K562 (cell line): ENCODE results near the gene TBC1D10A. TPM values are rescaled to one million over a fixed set of nuclear protein-coding genes. Genes with fewer than 3 reads are reported as not detected.

Experiments
- CBFA2T3 ChIP-seq: fragments of 450-650 bp; IDR thresholded peaks from 2 replicates; pipeline ENCODE4 v1.6.1; 2017
- CBX5 ChIP-seq: IDR thresholded peaks from 2 replicates; pipeline ENCODE4 v1.6.1; 2014; ENCODE audit warnings: low read depth, borderline replicate concordance
- FOXA3 ChIP-seq, 2 experiments: fragments of 450-650 bp in 1 of 2; sonication (generic) in 1 of 2; formaldehyde crosslinking; IDR thresholded peaks in 1 of 2; conservative IDR thresholded peaks in 1 of 2; 2 replicates each; pipeline versions ENCODE4 v1.4.0 to v1.8.0; 2020 to 2022; ENCODE audit warnings: mild to moderate bottlenecking in 2 of 2, missing genetic modification reagents in 1 of 2
- NBN ChIP-seq: fragments of 450-650 bp; IDR thresholded peaks from 2 replicates; pipeline ENCODE4 v1.6.1; 2016; ENCODE audit warnings: low read depth, mild to moderate bottlenecking
- PRPF4 ChIP-seq: fragments of 200-400 bp; formaldehyde crosslinking; IDR thresholded peaks from one replicate; pipeline ENCODE4 v1.6.1; 2017; ENCODE audit warnings: low read length, low read depth, mild to moderate bottlenecking; ENCODE audit not compliant: insufficient read depth, poor library complexity, severe bottlenecking
- RFX1 ChIP-seq: fragments of 450-650 bp; IDR thresholded peaks from 2 replicates; pipeline ENCODE4 v1.6.1; 2016; ENCODE audit warnings: mild to moderate bottlenecking, moderate library complexity
- SMC3 ChIP-seq: conservative IDR thresholded peaks from 2 replicates; pipeline ENCODE4 v1.6.1; 2011; ENCODE audit warnings: low read depth, low read length, improper control_type of control experiment; ENCODE audit not compliant: insufficient read depth
- ZNF347 ChIP-seq: fragments of 450-650 bp; formaldehyde crosslinking; IDR thresholded peaks from 2 replicates; pipeline ENCODE4 v1.4.0; 2020; ENCODE audit warnings: low read depth, mild to moderate bottlenecking, moderate library complexity
- polyA plus RNA-seq, 8 experiments: library from polyadenylated mRNA; depleted of rRNA in 4 of 8; stranded (reverse) in 5 of 8; unstranded in 3 of 8; fragments of >200 nt; fragmentation: Nextera tagmentation in 2 of 8; fragmentation: Illumina TruSeq in 1 of 8; extraction: Ambion mirVana in 2 of 8; extraction: Trizol in 1 of 8; gene quantifications; 2 replicates each; pipeline versions ENCODE4 v1.2.1 to v1.2.3, GENCODE V29; 2011 to 2014; ENCODE audit warnings: inconsistent platforms in 1 of 8, missing spikeins in 1 of 8
- total RNA-seq, 7 experiments: library from RNA; depleted of rRNA in 6 of 7; stranded (reverse); fragments of >200 nt in 6 of 7; fragmentation: Illumina TruSeq in 2 of 7; extraction: Trizol in 2 of 7; gene quantifications; 2 replicates each; pipeline versions ENCODE4 v1.2.1 to v1.2.3, GENCODE V29; 2011 to 2021; ENCODE audit warnings: low replicate concordance in 1 of 7
- TF ChIP-seq, protein P1 (sequence below): fragments of 250-450 bp; sonication (Bioruptor Pico); IDR thresholded peaks from 2 replicates; pipeline ENCODE4 v1.5.0; 2021; ENCODE audit warnings: mild to moderate bottlenecking, moderate library complexity
- TF ChIP-seq, protein P2 (sequence below): sonication (generic); formaldehyde crosslinking; IDR thresholded peaks from 2 replicates; pipeline ENCODE4 v1.8.0; 2022; ENCODE audit warnings: mild to moderate bottlenecking, missing genetic modification reagents
- TF ChIP-seq, protein P3 (sequence below), 2 experiments: IDR thresholded peaks; 2 replicates each; pipeline ENCODE4 v1.6.1; 2011; ENCODE audit warnings: borderline replicate concordance in 1 of 2, control low read depth in 1 of 2, low read depth in 1 of 2, low read length in 1 of 2, mild to moderate bottlenecking in 1 of 2, mixed read lengths in 1 of 2, moderate library complexity in 1 of 2; ENCODE audit not compliant: insufficient read depth in 1 of 2, insufficient read length in 1 of 2, poor library complexity in 1 of 2, severe bottlenecking in 1 of 2; ENCODE audit errors: extremely low read depth in 1 of 2
- TF ChIP-seq, protein P4 (sequence below): fragments of 450-650 bp; IDR thresholded peaks from 2 replicates; pipeline ENCODE4 v1.6.1; 2016; ENCODE audit warnings: missing biosample characterization, missing genetic modification characterization

The TBC1D10A gene
- total and polyA plus RNA-seq, 9 of the 15 experiments (the other 6 are each of a cell fraction or from before 2014, with no cell fraction given) = 0.13 to 10.4 (median 4.6) TPM

DNA sequence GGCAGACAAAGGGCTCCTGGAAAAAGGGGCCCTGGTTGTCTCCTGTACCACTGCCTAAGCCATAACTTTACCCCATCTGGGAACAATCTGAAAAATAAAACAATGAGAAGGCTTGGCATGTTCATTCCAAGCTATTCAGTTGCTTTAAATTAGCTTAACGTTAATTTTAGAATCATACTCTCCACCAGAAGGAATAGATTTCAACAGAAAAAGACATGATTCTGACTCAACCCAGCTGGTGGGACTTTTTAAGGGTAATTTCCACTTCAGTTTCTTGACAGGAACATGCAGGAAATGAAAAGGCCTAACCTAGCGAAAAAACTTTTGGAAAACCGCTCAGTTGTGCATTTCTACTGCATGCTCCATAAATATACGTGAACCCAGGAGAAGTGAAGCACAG, 22.1 kb upstream of the TBC1D10A start (continued):
- TF ChIP-seq, protein P1, sequence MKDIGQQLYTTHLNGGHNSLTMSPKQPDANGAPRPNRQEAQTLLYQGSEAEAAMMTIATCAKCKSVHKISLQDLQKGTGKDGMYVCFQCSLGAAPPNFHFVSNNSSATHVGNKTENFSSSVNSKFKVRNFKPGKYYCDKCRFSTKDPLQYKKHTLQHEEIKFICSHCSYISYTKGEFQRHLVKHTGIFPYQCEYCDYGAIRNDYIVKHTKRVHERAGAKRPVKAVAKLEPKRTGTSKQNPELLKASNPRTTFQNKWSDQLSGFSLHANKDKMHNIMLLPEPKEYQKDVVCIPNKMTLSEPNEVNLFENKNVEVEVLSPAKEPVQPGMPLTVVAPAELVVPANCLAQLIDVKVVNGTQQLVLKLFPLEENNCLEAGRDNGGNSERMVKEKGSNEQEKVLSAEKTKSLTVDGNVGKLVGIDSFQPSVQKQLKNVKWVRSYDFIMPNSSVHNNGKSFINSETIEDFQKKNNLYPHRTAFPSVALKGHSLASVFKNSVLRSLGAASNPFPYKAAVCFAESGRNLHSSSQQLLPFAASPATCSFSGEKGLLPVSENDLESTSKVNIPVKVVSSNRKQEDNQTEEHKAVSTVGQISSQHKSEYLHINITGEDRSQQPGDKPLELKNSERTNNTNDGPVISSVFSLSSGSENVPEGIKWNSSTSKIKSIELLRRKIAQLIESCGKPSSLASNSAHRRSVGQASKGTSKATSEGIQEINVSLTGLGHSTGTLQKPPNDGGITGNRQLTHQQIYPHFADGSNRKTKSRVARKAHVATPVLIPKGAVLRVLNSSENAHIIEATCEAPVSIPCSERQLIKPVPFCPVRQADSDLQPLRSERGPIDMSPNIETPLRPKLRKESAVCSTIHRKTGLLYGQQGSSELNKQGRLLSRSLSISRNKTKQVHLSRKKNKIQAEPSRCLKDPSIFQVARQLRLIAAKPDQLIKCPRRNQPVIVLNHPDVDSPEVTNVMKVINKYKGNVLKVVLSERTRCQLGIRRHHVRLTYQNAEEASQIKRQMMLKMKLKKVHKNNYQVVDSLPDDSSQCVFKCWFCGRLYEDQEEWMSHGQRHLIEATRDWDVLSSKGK (CRISPR knock-in tag) = no peak
- TF ChIP-seq NBN (no peak), RFX1 (no peak), SMC3 (no peak), ZNF347 (CRISPR knock-in tag) (no peak), CBFA2T3 (no peak), FOXA3 (CRISPR knock-in tag; conservative IDR thresholded peaks at IDR 0.05 in 1 of 2, IDR thresholded peaks at IDR 0.05 in 1 of 2) (no peak), PRPF4 (no peak), CBX5 (no peak)
- TF ChIP-seq, protein P2, sequence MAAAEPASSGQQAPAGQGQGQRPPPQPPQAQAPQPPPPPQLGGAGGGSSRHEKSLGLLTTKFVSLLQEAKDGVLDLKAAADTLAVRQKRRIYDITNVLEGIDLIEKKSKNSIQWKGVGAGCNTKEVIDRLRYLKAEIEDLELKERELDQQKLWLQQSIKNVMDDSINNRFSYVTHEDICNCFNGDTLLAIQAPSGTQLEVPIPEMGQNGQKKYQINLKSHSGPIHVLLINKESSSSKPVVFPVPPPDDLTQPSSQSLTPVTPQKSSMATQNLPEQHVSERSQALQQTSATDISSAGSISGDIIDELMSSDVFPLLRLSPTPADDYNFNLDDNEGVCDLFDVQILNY = no peak
- TF ChIP-seq, protein P3, sequence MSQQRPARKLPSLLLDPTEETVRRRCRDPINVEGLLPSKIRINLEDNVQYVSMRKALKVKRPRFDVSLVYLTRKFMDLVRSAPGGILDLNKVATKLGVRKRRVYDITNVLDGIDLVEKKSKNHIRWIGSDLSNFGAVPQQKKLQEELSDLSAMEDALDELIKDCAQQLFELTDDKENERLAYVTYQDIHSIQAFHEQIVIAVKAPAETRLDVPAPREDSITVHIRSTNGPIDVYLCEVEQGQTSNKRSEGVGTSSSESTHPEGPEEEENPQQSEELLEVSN (IDR thresholded peaks at IDR 0.05; ENCODE audit: borderline replicate concordance in 1 of 2, extremely low read depth in 1 of 2, insufficient read depth in 1 of 2, insufficient read length in 1 of 2, low read depth in 1 of 2, low read length in 1 of 2, poor library complexity in 1 of 2, severe bottlenecking in 1 of 2) = no peak
- TF ChIP-seq, protein P4, sequence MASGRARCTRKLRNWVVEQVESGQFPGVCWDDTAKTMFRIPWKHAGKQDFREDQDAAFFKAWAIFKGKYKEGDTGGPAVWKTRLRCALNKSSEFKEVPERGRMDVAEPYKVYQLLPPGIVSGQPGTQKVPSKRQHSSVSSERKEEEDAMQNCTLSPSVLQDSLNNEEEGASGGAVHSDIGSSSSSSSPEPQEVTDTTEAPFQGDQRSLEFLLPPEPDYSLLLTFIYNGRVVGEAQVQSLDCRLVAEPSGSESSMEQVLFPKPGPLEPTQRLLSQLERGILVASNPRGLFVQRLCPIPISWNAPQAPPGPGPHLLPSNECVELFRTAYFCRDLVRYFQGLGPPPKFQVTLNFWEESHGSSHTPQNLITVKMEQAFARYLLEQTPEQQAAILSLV (tag) = no peak
